ENCODE results near the gene THBS1.

THBS1 gene

GRCh38 chr15:39631357-39631756, 50.5 kb downstream of the THBS1 start:
- Histone ChIP-seq H3K36me3 (ENCODE audit: low read length) (no peaks in the 10 kb centered on the region), H4K20me1 (ENCODE audit: low read depth, low read length) (no peaks in the 10 kb centered on the region), H3K4me2 (ENCODE audit: low read depth, low read length, poor library complexity, severe bottlenecking) (no peak overlapping the region), H2AFZ (ENCODE audit: low read depth, low read length, severe bottlenecking) (no peak overlapping the region), H3K9ac (ENCODE audit: low read length) (no peak overlapping the region), H3K27me3 (ENCODE audit: low read length) (no peaks in the 10 kb centered on the region), H3K27ac (ENCODE audit: low read depth, low read length) (no peak overlapping the region), H3K79me2 (ENCODE audit: insufficient read depth, low read length) (no peaks in the 10 kb centered on the region), H3F3A (ENCODE audit: insufficient read depth) (no peaks in the 10 kb centered on the region), H3K4me3 (ENCODE audit: insufficient read depth, low read length, poor library complexity, severe bottlenecking) (no peak overlapping the region), H3K9me2 (replicated peaks; ENCODE audit: insufficient read depth, low read length) (no peaks in the 10 kb centered on the region), H3K9me3 (ENCODE audit: insufficient read depth, low read length) (no peaks in the 10 kb centered on the region)
- TF ChIP-seq EZH2phosphoT487 (conservative IDR thresholded peaks at IDR 0.05; ENCODE audit: low read length) (no peak), CTCF (IDR thresholded peaks at IDR 0.05; ENCODE audit: insufficient read depth, low read length, poor library complexity, severe bottlenecking) (no peak)

- no peak overlapping the region for H3K9ac ChIP-seq (ENCODE audit: low read length)
- H3K4me3 ChIP-seq (ENCODE audit: insufficient read depth, low read length, poor library complexity, severe bottlenecking): no peak overlapping the region
- no peak overlapping the region for H3K4me2 ChIP-seq (ENCODE audit: low read depth, low read length, poor library complexity, severe bottlenecking)
- H3F3A ChIP-seq (ENCODE audit: insufficient read depth): no peaks in the 10 kb centered on the region
- H3K79me2 ChIP-seq (ENCODE audit: insufficient read depth, low read length): no peaks in the 10 kb centered on the region
- H3K27me3 ChIP-seq (ENCODE audit: low read length): no peaks in the 10 kb centered on the region
- TF ChIP-seq CTCF (IDR thresholded peaks at IDR 0.05; ENCODE audit: insufficient read depth, low read length, poor library complexity, severe bottlenecking) (no peak), EZH2phosphoT487 (conservative IDR thresholded peaks at IDR 0.05; ENCODE audit: low read length) (no peak)
- H3K9me2 ChIP-seq (replicated peaks; ENCODE audit: insufficient read depth, low read length): no peaks in the 10 kb centered on the region
- no peak overlapping the region for H2AFZ ChIP-seq (ENCODE audit: low read depth, low read length, severe bottlenecking)
- H3K9me3 ChIP-seq (ENCODE audit: insufficient read depth, low read length): no peaks in the 10 kb centered on the region
- no peaks in the 10 kb centered on the region for H4K20me1 ChIP-seq (ENCODE audit: low read depth, low read length)
- no peaks in the 10 kb centered on the region for H3K36me3 ChIP-seq (ENCODE audit: low read length)
- no peak overlapping the region for H3K27ac ChIP-seq (ENCODE audit: low read depth, low read length)
Observed at GRCh38 chr15:39638041-39638440, 57.2 kb downstream of the THBS1 start.

- Histone ChIP-seq H3K9me3 (ENCODE audit: insufficient read depth, low read length) (no peaks in the 10 kb centered on the region), H3K27ac (ENCODE audit: low read depth, low read length) (no peak overlapping the region), H3K36me3 (ENCODE audit: low read length) (no peaks in the 10 kb centered on the region), H2AFZ (ENCODE audit: low read depth, low read length, severe bottlenecking) (no peak overlapping the region), H3F3A (ENCODE audit: insufficient read depth) (no peaks in the 10 kb centered on the region), H3K9ac (ENCODE audit: low read length) (no peak overlapping the region), H4K20me1 (ENCODE audit: low read depth, low read length) (no peaks in the 10 kb centered on the region), H3K4me2 (ENCODE audit: low read depth, low read length, poor library complexity, severe bottlenecking) (no peak overlapping the region), H3K9me2 (replicated peaks; ENCODE audit: insufficient read depth, low read length) (no peaks in the 10 kb centered on the region), H3K27me3 (ENCODE audit: low read length) (no peaks in the 10 kb centered on the region), H3K79me2 (ENCODE audit: insufficient read depth, low read length) (no peaks in the 10 kb centered on the region), H3K4me3 (ENCODE audit: insufficient read depth, low read length, poor library complexity, severe bottlenecking) (no peak overlapping the region)
- no peak for TF ChIP-seq CTCF (IDR thresholded peaks at IDR 0.05; ENCODE audit: insufficient read depth, low read length, poor library complexity, severe bottlenecking)
- no peak for TF ChIP-seq EZH2phosphoT487 (conservative IDR thresholded peaks at IDR 0.05; ENCODE audit: low read length)
Observed at GRCh38 chr15:39639037-39639436, 58.2 kb downstream of the THBS1 start.

Measured in SU-DHL-6 (cell line).